Astrocyte (in vitro differentiated cells and primary cell): ENCODE results near the gene LPAR3.

Experiments
- EZH2 ChIP-seq: IDR thresholded peaks from 2 replicates; pipeline ENCODE4 v1.6.1; 2012; ENCODE audit warnings: mild to moderate bottlenecking, low read length, inconsistent platforms; ENCODE audit not compliant: insufficient read depth
- TF ChIP-seq, protein P1 (sequence below): IDR thresholded peaks from 2 replicates; pipeline ENCODE4 v1.5.1; 2011; ENCODE audit warnings: low read depth, mild to moderate bottlenecking, inconsistent platforms, low read length, moderate library complexity; ENCODE audit not compliant: insufficient read depth

DNA sequence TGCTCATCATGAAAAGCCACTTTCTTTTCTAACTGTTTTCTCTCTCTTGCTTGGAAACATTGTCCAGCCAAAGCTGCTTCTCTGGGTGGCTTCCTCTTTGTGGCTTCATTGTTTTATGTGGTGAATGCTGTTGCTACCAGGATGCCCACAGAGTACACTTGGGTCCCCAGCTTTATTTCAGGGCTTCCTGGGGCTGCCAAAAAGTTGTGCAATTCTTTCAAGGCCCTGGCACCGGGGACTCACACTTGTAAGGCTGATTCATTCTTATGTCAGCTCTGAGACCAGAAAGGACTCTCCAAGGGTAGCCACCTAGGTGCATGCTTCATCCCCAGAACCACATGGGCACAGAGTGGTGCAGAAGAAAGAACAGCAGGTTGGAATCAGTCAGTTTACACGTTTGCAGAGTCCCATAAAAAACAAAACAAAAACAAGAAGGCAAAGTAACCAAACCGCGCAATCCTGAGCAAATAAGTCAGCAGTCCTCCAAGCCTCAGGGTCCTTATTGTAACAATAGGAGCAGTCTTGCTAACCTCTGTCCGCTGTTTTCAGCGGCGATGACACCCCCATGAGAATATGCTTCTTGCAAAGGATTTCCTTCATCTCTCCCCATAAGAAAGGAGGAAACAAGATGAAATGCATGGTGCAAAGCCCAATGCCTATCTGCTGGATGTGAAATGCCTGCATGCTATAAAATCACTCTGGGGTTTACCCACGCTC is 112.8 kb downstream of the LPAR3 start:
- TF ChIP-seq, protein P1, sequence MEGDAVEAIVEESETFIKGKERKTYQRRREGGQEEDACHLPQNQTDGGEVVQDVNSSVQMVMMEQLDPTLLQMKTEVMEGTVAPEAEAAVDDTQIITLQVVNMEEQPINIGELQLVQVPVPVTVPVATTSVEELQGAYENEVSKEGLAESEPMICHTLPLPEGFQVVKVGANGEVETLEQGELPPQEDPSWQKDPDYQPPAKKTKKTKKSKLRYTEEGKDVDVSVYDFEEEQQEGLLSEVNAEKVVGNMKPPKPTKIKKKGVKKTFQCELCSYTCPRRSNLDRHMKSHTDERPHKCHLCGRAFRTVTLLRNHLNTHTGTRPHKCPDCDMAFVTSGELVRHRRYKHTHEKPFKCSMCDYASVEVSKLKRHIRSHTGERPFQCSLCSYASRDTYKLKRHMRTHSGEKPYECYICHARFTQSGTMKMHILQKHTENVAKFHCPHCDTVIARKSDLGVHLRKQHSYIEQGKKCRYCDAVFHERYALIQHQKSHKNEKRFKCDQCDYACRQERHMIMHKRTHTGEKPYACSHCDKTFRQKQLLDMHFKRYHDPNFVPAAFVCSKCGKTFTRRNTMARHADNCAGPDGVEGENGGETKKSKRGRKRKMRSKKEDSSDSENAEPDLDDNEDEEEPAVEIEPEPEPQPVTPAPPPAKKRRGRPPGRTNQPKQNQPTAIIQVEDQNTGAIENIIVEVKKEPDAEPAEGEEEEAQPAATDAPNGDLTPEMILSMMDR, result no peak
- TF ChIP-seq EZH2, result no peak
